Kidney (tissue), 14 donors: Measurements from ENCODE around the gene CEBPZOS. TPM values are rescaled to one million over a fixed set of nuclear protein-coding genes. Genes with fewer than 3 reads are reported as not detected.
A peak's percentile ranks its signal among the peaks of the same experiment; 100 is the strongest.
"Not testable (repeated sequence)": the region's sequence is repeated elsewhere in the genome, so short reads cannot be mapped to it uniquely, and the experiment has no call there.

ENCODE experiments used
- DNase-seq, 5 donors: peaks; one replicate each; pipeline ENCODE4 v3.0.0-alpha.2; 2013 to 2020
- FAIRE-seq: peaks from 2 replicates; lab custom pipeline; 2012; peaks lifted over from hg19 to GRCh38; lab: Jason Lieb, UNC
- H3K27ac ChIP-seq, 2 donors: one replicate each; pipeline ENCODE4 v1.7.0; 2013; ENCODE audit warnings: low read depth in 2 of 2, low read length in 2 of 2, inconsistent platforms in 1 of 2
- H3K27me3 ChIP-seq: one replicate; pipeline ENCODE4 v1.7.1; 2013; ENCODE audit warnings: low read length, inconsistent platforms; ENCODE audit not compliant: control insufficient read depth, insufficient read depth
- H3K36me3 ChIP-seq, 3 donors: one replicate each; pipeline versions ENCODE4 v1.7.0 to v1.7.1; 2013; ENCODE audit warnings: low read length in 3 of 3, control low read depth in 1 of 3, inconsistent platforms in 1 of 3; ENCODE audit not compliant: insufficient read depth in 3 of 3, control insufficient read depth in 2 of 3
- H3K4me1 ChIP-seq, 3 donors: one replicate each; pipeline versions ENCODE4 v1.7.0 to v1.7.1; 2013; ENCODE audit warnings: low read length in 3 of 3, inconsistent platforms in 1 of 3, low read depth in 1 of 3; ENCODE audit not compliant: control insufficient read depth in 2 of 3, insufficient read depth in 2 of 3
- H3K4me3 ChIP-seq, 3 donors: one replicate each; pipeline versions ENCODE4 v1.7.0 to v1.8.1; 2013; ENCODE audit warnings: low read length in 3 of 3, control low read depth in 1 of 3, inconsistent platforms in 1 of 3
- H3K9ac ChIP-seq, 3 donors: one replicate each; pipeline versions ENCODE4 v1.7.0 to v1.7.1; 2013; ENCODE audit warnings: low read length in 3 of 3, control low read depth in 1 of 3, inconsistent platforms in 1 of 3
- H3K9me3 ChIP-seq, 3 donors: one replicate each; pipeline versions ENCODE4 v1.7.0 to v1.7.1; 2013; ENCODE audit warnings: low read length in 3 of 3, control low read depth in 1 of 3, inconsistent platforms in 1 of 3; ENCODE audit not compliant: control insufficient read depth in 2 of 3, insufficient read depth in 1 of 3
- intact Hi-C: fragments of 100-400 bp; cut with DNase I; formaldehyde crosslinking; loops from one replicate; pipeline ENCODE4 v1.11.1; 2022
- polyA plus RNA-seq: library from polyadenylated mRNA; stranded (reverse); fragments of 350-450 nt; fragmentation: Illumina TruSeq; extraction: RNeasy Lipid Tissue Mini Kit (QIAGEN cat#74804); gene quantifications from one replicate; pipeline ENCODE4 v1.2.3, GENCODE V29; 2014; ENCODE audit warnings: low read depth, low replicate concordance; ENCODE audit not compliant: insufficient read depth
- total RNA-seq: library from RNA; stranded (reverse); fragmentation: NEBNext Ultra II Directional; extraction: Animal tissue kit (Norgen Biotek cat#: 25700); gene quantifications from one replicate; pipeline ENCODE4 v1.2.1, GENCODE V29; 2021
- TF ChIP-seq, protein P1 (sequence below): IDR thresholded peaks from 3 replicates; pipeline ENCODE4 v1.5.1; 2012; ENCODE audit warnings: mild to moderate bottlenecking, moderate library complexity, borderline replicate concordance; ENCODE audit not compliant: insufficient read depth; ENCODE audit errors: extremely low read depth
- donor health status: control.
- donor health status: control.
- donor health status: control.
- donor health status: control.
- donor health status: control.
- donor health status: DM: yes; HTN: yes; CAD: no.
- donor health status: Normal renal cell carcinoma (clear cell type).

CEBPZOS gene
- total and polyA plus RNA-seq, 2 donors from 2014 or later, result 38.3 to 60.7 TPM

- TF ChIP-seq, protein P1, sequence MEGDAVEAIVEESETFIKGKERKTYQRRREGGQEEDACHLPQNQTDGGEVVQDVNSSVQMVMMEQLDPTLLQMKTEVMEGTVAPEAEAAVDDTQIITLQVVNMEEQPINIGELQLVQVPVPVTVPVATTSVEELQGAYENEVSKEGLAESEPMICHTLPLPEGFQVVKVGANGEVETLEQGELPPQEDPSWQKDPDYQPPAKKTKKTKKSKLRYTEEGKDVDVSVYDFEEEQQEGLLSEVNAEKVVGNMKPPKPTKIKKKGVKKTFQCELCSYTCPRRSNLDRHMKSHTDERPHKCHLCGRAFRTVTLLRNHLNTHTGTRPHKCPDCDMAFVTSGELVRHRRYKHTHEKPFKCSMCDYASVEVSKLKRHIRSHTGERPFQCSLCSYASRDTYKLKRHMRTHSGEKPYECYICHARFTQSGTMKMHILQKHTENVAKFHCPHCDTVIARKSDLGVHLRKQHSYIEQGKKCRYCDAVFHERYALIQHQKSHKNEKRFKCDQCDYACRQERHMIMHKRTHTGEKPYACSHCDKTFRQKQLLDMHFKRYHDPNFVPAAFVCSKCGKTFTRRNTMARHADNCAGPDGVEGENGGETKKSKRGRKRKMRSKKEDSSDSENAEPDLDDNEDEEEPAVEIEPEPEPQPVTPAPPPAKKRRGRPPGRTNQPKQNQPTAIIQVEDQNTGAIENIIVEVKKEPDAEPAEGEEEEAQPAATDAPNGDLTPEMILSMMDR, result no peak
- H3K36me3 ChIP-seq, result no peaks in the 10 kb centered on the region
- FAIRE-seq (no peak), DNase-seq (no peak)
- no peak overlapping the region for H3K27ac ChIP-seq
- H3K27me3 ChIP-seq, result no peaks in the 10 kb centered on the region
- no peak overlapping the region for H3K9ac ChIP-seq
- no peaks in the 10 kb centered on the region for H3K4me1 ChIP-seq
- H3K4me3 ChIP-seq, result no peak overlapping the region
- intact Hi-C loops, result no loop called here
- H3K9me3 ChIP-seq, result no peaks in the 10 kb centered on the region
These were observed 4.5 kb upstream of the CEBPZOS start for GRCh38 chr2:37191747-37192146.

GRCh38 chr2:37192551-37192950 lies 3.7 kb upstream of the CEBPZOS start:
- H3K9me3 ChIP-seq, result no peaks in the 10 kb centered on the region
- no peaks in the 10 kb centered on the region for H3K36me3 ChIP-seq
- TF ChIP-seq, protein P1, result no peak
- no peak overlapping the region for H3K27ac ChIP-seq
- no peak for DNase-seq
- no peak overlapping the region for H3K9ac ChIP-seq
- intact Hi-C loops, result no loop called here
- no peaks in the 10 kb centered on the region for H3K27me3 ChIP-seq
- H3K4me1 ChIP-seq, result peaks cover 0 to 4% (median 0%) of the 10 kb centered on the region in 3 donors
- H3K4me3 ChIP-seq, result no peak overlapping the region
- FAIRE-seq, result no peak

GRCh38 chr2:37195862-37196319 lies 405 bp upstream of the CEBPZOS start:
- DNase-seq, FAIRE-seq, H3K36me3 ChIP-seq, H3K9me3 ChIP-seq, intact Hi-C loops, H3K4me1 ChIP-seq, H3K27me3 ChIP-seq: not testable (repeated sequence)
- peak overlapping the region; percentile 93 to 98 for H3K27ac ChIP-seq
- peak overlapping the region in 2 of 3 donors; percentile 77 to 93 for H3K9ac ChIP-seq
- H3K4me3 ChIP-seq, result peak overlapping the region; percentile 65 to 97 (median 91)

- Histone ChIP-seq H3K27me3 (no peaks in the 10 kb centered on the region), H3K27ac (no peak overlapping the region), H3K36me3 (peaks cover 8 to 10% (median 9%) of the 10 kb centered on the region in 3 donors), H3K4me3 (no peak overlapping the region), H3K9me3 (peaks cover 0 to 2% (median 0%) of the 10 kb centered on the region in 3 donors), H3K4me1 (peaks cover 0 to 4% (median 0%) of the 10 kb centered on the region in 3 donors), H3K9ac (no peak overlapping the region)
- FAIRE-seq, result no peak
- DNase-seq, result no peak
- TF ChIP-seq, protein P1, result no peak
- intact Hi-C loops, result no loop called here
These were observed 2.4 kb downstream of the CEBPZOS start for GRCh38 chr2:37198681-37199065.
